HEK293T (cell line): ENCODE measurements around the gene RGP1.

Experiments used
- BHLHE40 ChIP-seq: fragments of 450-650 bp; IDR thresholded peaks from 2 replicates; pipeline ENCODE4 v1.6.1; 2016; ENCODE audit warnings: mild to moderate bottlenecking, moderate library complexity, borderline replicate concordance
- ELF4 ChIP-seq: fragments of 450-650 bp; IDR thresholded peaks from 2 replicates; pipeline ENCODE4 v1.6.1; 2017; ENCODE audit warnings: antibody characterized with exemption
- FOXM1 ChIP-seq: fragments of 450-650 bp; IDR thresholded peaks from 2 replicates; pipeline ENCODE4 v1.6.1; 2017; ENCODE audit warnings: mild to moderate bottlenecking, borderline replicate concordance
- HDGF ChIP-seq: fragments of 450-650 bp; IDR thresholded peaks from 2 replicates; pipeline ENCODE4 v1.6.1; 2017; ENCODE audit warnings: antibody characterized with exemption, borderline replicate concordance
- TARDBP ChIP-seq: fragments of 450-650 bp; IDR thresholded peaks from 2 replicates; pipeline ENCODE4 v1.6.1; 2016

GRCh38 chr9:35736201-35736633 is 12.9 kb upstream of the RGP1 start:
- TF ChIP-seq HDGF (no peak), TARDBP (no peak), BHLHE40 (no peak), ELF4 (no peak), FOXM1 (no peak)
